ENCODE results near the gene CES3.

- TF ChIP-seq, protein P1, sequence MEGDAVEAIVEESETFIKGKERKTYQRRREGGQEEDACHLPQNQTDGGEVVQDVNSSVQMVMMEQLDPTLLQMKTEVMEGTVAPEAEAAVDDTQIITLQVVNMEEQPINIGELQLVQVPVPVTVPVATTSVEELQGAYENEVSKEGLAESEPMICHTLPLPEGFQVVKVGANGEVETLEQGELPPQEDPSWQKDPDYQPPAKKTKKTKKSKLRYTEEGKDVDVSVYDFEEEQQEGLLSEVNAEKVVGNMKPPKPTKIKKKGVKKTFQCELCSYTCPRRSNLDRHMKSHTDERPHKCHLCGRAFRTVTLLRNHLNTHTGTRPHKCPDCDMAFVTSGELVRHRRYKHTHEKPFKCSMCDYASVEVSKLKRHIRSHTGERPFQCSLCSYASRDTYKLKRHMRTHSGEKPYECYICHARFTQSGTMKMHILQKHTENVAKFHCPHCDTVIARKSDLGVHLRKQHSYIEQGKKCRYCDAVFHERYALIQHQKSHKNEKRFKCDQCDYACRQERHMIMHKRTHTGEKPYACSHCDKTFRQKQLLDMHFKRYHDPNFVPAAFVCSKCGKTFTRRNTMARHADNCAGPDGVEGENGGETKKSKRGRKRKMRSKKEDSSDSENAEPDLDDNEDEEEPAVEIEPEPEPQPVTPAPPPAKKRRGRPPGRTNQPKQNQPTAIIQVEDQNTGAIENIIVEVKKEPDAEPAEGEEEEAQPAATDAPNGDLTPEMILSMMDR (conservative IDR thresholded peaks at IDR 0.05; ENCODE audit: low read length) = no peak
- TF ChIP-seq EZH2phosphoT487 (IDR thresholded peaks at IDR 0.05; ENCODE audit: borderline replicate concordance, low read depth, low read length) = no peak
Measured at GRCh38 chr16:66918355-66918754, 42.7 kb upstream of the CES3 start.

Measured in OCI-LY7 (cell line).